ENCODE data around the gene MTX3.
A peak's percentile ranks its signal among the peaks of the same experiment; 100 is the strongest.

The MTX3 gene

DNA sequence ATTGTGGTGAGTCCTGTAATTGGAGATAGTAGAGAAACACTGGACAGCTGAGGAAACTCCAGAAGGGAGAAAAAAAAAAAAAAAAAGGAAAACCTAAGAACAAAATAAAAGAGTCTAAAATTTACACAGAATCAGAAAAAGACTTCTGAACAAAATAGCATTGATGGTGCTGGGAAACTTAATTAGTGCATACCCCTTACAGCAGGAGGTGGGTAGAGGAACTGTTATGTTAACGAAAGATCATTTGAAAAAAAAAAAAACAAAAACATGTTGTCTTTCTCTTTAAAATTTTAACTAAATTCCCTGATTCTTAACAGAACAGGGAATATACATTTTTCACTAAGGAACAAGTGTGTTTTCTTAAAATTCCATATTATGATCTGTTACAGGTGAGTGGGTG, 11.6 kb upstream of the MTX3 start:
- H3K4me3 ChIP-seq (ENCODE audit: low read depth, low read length) = no peak overlapping the region
- TF ChIP-seq, protein P1, sequence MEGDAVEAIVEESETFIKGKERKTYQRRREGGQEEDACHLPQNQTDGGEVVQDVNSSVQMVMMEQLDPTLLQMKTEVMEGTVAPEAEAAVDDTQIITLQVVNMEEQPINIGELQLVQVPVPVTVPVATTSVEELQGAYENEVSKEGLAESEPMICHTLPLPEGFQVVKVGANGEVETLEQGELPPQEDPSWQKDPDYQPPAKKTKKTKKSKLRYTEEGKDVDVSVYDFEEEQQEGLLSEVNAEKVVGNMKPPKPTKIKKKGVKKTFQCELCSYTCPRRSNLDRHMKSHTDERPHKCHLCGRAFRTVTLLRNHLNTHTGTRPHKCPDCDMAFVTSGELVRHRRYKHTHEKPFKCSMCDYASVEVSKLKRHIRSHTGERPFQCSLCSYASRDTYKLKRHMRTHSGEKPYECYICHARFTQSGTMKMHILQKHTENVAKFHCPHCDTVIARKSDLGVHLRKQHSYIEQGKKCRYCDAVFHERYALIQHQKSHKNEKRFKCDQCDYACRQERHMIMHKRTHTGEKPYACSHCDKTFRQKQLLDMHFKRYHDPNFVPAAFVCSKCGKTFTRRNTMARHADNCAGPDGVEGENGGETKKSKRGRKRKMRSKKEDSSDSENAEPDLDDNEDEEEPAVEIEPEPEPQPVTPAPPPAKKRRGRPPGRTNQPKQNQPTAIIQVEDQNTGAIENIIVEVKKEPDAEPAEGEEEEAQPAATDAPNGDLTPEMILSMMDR (IDR thresholded peaks at IDR 0.05; ENCODE audit: borderline replicate concordance, insufficient read depth, low read depth, low read length) = no peak

DNA sequence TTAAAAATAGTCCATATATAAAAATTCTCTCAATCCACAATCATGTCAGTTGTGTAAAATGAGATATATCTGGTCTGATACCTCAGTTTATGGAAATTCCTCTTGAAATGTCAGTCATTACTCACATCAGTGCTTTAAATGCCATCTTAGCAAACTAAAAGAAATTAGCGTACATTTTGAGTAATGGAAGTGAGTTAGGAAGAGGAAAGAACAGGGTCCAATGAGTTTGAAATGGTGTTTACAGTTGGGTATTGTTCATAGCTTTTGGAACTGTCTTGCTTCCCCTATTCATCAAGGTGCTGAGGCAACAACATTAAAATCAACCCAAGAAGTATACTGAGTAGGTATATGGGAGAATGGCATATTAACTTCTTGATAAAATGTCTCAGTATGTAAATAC, 8.7 kb upstream of the MTX3 start:
- TF ChIP-seq, protein P1 (IDR thresholded peaks at IDR 0.05; ENCODE audit: borderline replicate concordance, insufficient read depth, low read depth, low read length) = no peak
- no peak overlapping the region for H3K4me3 ChIP-seq (ENCODE audit: low read depth, low read length)

DNA sequence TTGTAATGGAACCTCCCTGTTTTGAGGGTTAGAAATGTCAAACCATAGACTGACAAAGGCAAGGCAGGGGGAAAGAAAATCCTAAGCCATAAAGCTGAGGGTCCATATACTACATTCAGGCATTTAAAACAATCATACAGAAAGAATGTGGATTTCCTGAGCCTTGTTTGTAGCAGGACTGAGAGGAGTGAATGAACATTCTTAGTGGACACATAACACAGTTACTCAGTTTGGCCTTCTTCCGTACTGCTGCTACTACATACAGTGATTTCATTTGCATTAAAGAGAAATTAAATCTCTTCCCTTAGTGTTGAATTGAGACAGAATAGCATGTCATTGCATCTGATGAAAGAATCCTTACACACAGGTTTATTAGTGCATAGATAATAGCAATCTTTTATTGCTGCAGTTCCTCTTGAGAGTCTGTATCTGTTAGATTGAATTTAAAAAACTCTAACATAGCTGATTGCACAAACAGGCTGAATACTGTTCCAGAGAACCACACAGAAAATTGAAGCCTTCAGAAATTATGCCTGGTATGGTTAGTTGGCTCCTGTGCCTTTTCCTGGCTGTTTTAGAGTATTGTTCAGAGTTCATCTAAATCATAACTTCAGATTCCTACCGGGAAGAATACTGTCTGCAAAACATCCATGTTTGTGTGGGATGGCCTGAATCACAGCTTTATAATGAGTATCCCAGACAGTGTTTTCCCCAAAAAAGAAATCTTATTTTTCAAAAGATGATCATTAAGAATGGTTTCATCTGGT, 2.0 kb upstream of the MTX3 start:
- H3K4me3 ChIP-seq (ENCODE audit: low read depth, low read length) = no peak overlapping the region

DNA sequence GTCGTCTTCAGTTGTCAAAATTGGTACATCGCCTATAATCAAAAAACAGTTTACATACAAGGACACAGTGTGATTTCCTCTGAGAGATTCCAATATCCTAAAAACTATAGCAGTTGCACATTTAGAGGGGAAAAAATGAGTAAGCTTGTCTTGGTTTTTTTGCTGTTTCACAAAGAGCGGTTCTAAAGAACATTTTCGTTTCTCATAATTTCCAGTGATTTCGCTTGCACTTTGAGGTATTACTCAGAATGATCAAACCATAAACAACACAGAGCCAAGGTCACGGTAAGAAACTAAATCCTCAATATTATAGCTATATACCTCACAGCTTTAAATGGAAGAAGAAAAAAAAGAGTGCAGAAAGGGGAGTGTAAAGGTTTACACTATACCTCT, 861 bp downstream of the MTX3 start:
- TF ChIP-seq, protein P1 (IDR thresholded peaks at IDR 0.05; ENCODE audit: borderline replicate concordance, insufficient read depth, low read depth, low read length) = no peak
- H3K4me3 ChIP-seq (ENCODE audit: low read depth, low read length) = peak overlapping the region; percentile 98

More for the DNA sequence above, 2.0 kb upstream of the MTX3 start:
- TF ChIP-seq, protein P1 (IDR thresholded peaks at IDR 0.05; ENCODE audit: borderline replicate concordance, insufficient read depth, low read depth, low read length) = no peak

DNA sequence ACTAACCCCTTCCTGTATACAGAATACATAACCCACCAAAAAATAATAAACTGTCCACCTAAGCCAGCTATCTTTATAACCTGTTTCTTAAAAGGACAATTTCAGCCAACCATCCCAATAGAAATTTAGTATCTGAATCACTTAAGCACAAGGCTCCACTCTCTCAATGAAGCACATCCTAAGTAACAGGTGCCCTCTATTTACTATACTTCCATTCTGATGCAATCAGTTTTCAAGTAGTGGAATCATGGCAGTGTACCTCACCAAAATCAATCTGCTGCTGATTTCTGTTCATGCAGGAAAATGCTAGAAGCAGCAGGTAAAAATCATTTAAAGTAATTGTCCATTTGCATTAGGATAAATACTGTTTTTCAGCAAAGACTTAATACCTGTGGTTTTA, 4.8 kb downstream of the MTX3 start:
- no peak overlapping the region for H3K4me3 ChIP-seq (ENCODE audit: low read depth, low read length)
- TF ChIP-seq, protein P1 (IDR thresholded peaks at IDR 0.05; ENCODE audit: borderline replicate concordance, insufficient read depth, low read depth, low read length) = no peak

DNA sequence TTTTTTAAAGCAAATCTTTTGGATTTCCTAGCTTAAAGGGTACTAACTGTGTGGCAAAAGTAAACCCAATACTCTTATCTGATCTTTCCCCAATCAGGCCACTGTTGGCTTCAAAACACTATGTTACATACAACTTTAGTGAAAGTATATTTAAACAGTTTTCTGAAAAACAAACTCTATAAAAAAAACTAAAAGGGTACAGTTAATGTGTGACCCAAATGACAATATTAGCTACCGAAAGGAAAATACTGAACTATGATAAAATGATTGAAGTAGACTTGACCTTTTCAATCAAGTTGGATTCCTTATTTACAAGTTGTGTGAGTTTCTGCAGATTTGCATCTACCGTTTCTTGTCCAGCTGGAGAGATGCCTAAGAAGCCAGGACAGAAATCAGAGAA, 5.8 kb downstream of the MTX3 start:
- H3K4me3 ChIP-seq (ENCODE audit: low read depth, low read length) = no peak overlapping the region
- TF ChIP-seq, protein P1 (IDR thresholded peaks at IDR 0.05; ENCODE audit: borderline replicate concordance, insufficient read depth, low read depth, low read length) = no peak

DNA sequence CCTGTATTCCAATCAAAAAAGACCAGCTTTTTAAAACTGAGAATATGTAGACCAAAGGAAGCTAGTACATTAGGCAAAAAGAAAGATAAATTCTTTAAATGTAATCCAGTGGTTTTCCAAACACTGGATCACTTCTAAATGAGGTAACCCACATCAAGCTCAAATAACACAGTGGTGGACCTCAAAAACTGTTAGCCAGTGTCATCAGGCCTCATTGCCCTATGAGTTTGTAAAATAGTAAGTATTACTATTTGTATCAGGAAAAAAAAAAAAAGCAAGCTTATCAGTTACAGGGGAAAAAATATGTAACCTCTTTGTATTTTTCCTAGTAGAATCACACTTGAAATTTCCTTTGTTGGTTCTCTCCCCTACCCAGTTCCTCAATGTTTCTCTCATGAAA, 6.7 kb downstream of the MTX3 start:
- TF ChIP-seq, protein P1 (IDR thresholded peaks at IDR 0.05; ENCODE audit: borderline replicate concordance, insufficient read depth, low read depth, low read length) = no peak
- H3K4me3 ChIP-seq (ENCODE audit: low read depth, low read length) = no peak overlapping the region

Data from GM12875 (cell line).